NCI-H446 (cell line): ENCODE data around the gene MTG2.

ENCODE experiments used
- DNase-seq, 2 experiments: peaks; one replicate each; lab custom pipeline; 2025; lab: John Stamatoyannopoulos, UW

Gene MTG2

GRCh38 chr20:62206388-62206775, 23.6 kb downstream of the MTG2 start:
- no peak for DNase-seq

- no peak for DNase-seq
Measured at GRCh38 chr20:62208061-62208794, 25.4 kb downstream of the MTG2 start.

GRCh38 chr20:62208795-62209755, 26.2 kb downstream of the MTG2 start:
- DNase-seq = peak in 1 of 2 experiments; percentile 14

GRCh38 chr20:62209850-62210495, 27.1 kb downstream of the MTG2 start:
- DNase-seq = no peak

GRCh38 chr20:62210496-62210855, 27.6 kb downstream of the MTG2 start:
- no peak for DNase-seq

- DNase-seq = no peak
Measured at GRCh38 chr20:62211216-62211615, 28.4 kb downstream of the MTG2 start.

- DNase-seq = no peak
Measured at GRCh38 chr20:62211769-62212288, 29.0 kb downstream of the MTG2 start.

GRCh38 chr20:62212299-62212698, 29.5 kb downstream of the MTG2 start:
- no peak for DNase-seq

- no peak for DNase-seq
Measured at GRCh38 chr20:62214067-62214466, 31.2 kb downstream of the MTG2 start.

- DNase-seq = no peak
Measured at GRCh38 chr20:62215020-62215990, 32.5 kb downstream of the MTG2 start.

GRCh38 chr20:62215991-62216635, 33.3 kb downstream of the MTG2 start:
- no peak for DNase-seq

GRCh38 chr20:62216636-62217566, 34.1 kb downstream of the MTG2 start:
- DNase-seq = no peak

- DNase-seq = no peak
Measured at GRCh38 chr20:62217913-62218773, 35.3 kb downstream of the MTG2 start.

- peak in 1 of 2 experiments; percentile 18 for DNase-seq
Measured at GRCh38 chr20:62219101-62219991, 36.5 kb downstream of the MTG2 start.

- DNase-seq = peak in 1 of 2 experiments; percentile 55
Measured at GRCh38 chr20:62219992-62220665, 37.3 kb downstream of the MTG2 start, which contains the start of gene HRH3. TSS of gene HRH3 (minus strand) at chr20:62220278. CDS start at chr20:62219970, 308 bp downstream.

- no peak for DNase-seq
Measured at GRCh38 chr20:62220666-62221568, 38.1 kb downstream of the MTG2 start.
